Amygdala (tissue), 56 donors: ENCODE data around the gene GJD3.

Experiments
- DNase-seq, 56 donors: peaks; one replicate each; lab custom pipeline; 2025; lab: John Stamatoyannopoulos, UW

Gene GJD3

GRCh38 chr17:40314584-40314956 is 50.0 kb downstream of the GJD3 start:
- peak in 15 of 56 donors; percentile 20 to 77 (median 39) for DNase-seq

- DNase-seq: no peak
Observed at GRCh38 chr17:40313668-40314583, 50.6 kb downstream of the GJD3 start.
